GM19468 (cell line): ENCODE data around the gene KCNH4.
A peak's percentile ranks its signal among the peaks of the same experiment; 100 is the strongest.
"Not testable (repeated sequence)": the region's sequence is repeated elsewhere in the genome, so short reads cannot be mapped to it uniquely, and the experiment has no call there.

Experiments used
- ATAC-seq: cut with Tn5 transposase; IDR thresholded peaks from one replicate; pipeline ENCODE4 v1.9.1; 2021; ENCODE audit warnings: mild to moderate bottlenecking, moderate library complexity, moderate number of reproducible peaks; ENCODE audit not compliant: unreplicated experiment; ENCODE audit errors: extremely low read depth

Gene KCNH4

DNA sequence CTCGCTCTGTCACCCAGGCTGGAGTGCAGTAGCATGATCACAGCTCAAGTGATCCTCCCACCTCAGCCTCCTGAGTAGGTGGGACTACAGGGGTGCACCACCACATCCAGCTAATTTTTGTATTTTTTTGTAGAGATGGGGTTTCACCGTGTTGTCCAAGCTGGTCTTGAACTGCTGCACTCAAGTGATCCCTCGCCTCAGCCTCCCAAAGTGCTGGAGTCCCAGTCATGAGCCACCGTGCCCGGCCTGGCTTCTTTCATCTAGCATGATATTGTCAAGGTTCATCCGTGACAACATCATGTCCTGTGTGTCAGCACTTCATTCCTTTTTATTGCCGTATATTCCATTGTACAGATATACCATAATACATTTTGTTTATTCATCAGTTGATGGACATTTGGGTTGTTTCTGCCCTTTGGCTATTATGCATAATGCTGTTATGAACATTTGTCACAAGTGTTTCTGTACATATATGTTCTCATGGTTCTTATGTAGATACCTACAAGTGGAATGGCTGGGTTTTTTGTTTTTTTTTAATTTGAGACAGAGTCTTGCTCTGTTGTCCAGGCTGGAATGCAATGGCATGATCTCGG, 16.7 kb upstream of the KCNH4 start:
- ATAC-seq, result no peak

- ATAC-seq, result no peak
Measured at GRCh38 chr17:42193969-42194899, 13.3 kb upstream of the KCNH4 start, which contains the start of gene GHDC. Gene GHDC (minus strand): TSS chr17:42194494. CDS start chr17:42193581, 913 bp downstream.

DNA sequence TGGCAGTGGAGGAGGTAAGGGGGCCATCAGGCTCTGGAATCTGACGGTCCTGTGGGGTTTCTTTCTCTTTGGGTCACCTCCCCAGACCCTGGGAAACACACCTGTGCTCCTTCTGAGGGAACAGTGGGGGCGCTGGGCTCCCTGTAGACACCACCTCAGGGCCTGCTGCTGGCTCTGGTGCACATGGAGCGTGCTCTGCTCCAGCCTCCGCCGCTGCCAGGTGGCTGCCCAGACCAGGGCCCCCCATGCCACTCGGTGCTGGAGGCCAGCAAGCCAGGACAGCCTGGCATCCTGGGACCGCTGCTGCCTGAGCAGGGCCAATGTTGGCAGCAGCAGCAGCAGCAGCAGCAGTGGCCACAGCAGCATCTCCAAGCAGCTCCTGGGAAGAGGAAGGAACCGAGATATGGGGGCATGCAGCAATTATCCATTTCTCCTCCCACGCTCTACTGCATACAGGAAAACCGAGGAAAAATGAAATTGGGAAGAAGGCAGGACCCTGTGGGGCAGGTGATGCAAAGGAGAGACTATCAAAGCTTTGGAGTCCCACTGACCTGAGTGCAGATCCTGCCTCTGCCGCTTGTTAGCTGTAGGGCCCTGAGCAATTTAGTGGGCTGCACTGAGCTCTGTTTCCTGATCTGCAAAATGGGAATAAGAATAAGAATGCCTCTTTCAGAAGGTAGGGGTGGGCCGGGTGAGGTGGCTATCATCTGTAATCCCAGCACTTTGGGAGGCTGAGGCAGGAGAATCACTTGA, 12.4 kb upstream of the KCNH4 start:
- ATAC-seq, result no peak

DNA sequence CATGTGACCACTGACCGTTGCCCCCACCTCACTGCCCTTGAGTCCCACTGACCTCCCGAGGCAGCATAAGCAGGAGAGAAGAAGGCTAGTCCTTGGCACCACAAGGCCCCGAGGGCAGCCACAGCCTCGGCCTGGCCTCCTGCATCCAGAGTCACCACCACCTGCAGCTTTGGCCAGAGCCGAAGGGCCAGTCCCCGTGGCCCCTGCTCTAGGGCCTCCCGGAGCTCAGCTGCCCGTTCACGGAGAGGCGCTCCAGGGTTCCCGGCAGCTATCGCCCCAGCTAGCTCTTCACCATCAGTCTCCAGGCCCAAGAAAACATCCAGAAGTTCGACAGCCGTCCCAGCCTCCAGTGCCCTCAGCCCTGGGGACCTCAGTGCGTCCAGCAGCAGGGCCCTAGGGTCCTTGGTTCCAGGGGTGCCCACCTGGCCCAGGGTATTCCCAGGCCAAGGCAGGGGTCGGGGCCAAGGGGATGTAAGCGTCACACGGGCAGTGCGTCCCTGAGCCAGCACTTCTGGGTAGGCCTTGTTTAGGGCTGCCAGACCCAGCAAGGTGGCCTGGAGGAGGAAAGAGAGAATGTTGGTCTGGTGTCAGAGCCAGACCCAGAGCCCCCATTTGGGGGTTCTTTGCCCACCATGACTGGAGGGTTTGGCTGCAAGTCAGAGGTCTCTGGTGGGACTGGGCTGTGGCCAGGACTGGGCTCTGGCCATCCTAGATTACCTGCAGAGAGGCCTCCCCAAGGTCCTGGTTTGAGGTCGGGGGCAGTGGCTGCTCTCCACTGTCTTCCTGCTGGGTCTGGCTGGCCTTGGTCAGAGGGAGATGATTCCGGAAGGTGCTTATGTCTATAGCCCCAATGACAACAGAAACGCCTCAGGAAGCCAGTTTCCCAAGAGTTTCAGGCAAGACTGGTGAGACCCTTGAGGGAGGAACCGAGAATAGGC, 11.5 kb upstream of the KCNH4 start:
- no peak for ATAC-seq

DNA sequence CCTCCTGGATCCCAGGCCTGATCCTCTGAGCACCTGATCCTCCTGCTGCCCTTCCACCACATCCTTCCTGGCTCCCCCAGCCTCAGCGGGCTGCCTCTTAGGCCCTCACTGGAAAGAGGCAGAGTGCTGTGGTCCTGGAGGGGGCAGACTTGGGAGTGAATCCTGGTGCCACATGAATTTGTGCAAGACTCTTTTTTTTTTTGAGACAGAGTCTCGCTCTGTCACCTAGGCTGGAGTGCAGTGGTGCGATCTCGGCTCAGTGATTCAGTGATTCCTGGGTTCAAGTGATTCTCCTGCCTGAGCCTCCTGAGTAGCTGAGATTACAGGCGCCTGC, 10.3 kb upstream of the KCNH4 start:
- ATAC-seq, result no peak

GRCh38 chr17:42190491-42191274, 9.7 kb upstream of the KCNH4 start:
- no peak for ATAC-seq

DNA sequence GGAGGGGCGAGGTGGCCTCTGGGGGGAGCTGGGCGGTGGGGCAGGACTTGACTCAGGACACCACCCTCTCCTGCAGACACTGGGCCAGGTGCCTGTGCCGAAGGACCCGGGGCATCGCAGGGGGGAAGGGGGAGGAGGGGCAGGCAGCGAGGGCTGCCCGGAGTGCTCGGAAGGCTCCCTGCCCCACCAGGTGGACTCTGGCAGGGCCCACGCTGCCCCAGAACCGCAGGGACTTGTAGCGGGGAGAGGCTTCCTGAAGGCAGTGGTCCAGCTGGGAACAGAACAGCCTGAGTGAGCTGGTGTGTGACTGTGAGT, 8.7 kb upstream of the KCNH4 start:
- no peak for ATAC-seq

DNA sequence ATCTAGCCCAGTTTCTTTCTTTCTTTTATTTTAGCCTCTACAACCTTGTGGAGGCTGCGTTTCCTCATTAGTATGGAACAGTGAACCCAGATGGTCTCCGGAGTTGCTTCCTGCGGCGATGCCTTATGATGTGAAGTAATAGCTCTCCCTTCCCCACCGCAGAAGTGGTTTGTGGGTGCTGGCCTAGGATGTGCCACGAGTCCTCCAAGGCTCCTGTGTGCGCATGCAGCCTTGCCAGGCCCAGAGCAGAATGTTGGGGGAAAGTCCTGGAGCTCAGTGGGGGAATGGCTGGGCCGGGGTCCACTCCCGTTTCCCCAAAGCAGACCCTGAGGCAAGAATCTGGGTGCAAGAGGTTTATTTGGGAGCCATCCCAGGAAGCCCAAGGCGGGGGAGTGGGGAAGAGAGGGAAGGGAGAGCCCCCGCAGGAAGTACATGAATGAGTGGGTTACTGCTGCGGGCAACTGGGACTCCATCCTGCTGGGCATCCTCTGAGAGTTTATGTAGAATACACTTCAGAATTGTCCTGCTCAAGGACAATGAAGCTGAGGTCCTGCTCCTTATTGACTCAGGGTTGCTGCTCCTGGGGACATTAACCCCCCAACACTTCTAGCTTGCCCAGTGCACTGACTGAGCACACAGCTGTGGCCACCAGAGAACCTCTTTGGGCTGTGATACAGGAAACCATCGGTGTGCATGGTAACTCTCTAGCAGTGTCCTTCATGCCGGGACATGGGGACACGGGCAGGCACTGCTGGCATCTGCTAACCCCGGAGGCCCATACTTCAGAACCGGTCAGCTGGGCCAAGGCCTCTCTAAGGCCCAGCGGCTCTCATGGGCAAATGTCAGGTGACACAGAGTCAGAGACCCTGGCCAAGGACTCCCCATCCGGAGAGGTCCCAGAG, 8.1 kb upstream of the KCNH4 start:
- no peak for ATAC-seq

GRCh38 chr17:42187833-42188232, 6.9 kb upstream of the KCNH4 start:
- ATAC-seq, result no peak

DNA sequence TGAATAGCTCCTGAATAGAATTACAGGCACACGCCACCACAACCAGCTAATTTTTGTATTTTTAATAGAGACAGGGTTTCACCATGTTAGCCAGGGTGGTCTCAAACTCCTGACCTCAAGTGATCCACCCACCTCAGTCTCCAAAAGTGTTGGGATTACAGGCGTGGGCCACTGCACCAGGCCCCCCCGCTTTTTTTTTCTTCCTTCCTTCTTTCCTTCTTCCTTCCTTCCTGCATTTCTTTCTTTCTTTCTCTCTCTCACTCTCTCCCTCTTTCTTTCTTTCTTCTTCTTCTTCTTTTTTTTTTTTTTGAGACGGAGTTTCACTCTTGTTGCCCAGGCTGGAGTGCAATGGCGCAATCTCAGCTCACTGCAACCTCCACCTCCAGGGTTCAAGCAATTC, 5.2 kb upstream of the KCNH4 start:
- not testable (repeated sequence) for ATAC-seq

DNA sequence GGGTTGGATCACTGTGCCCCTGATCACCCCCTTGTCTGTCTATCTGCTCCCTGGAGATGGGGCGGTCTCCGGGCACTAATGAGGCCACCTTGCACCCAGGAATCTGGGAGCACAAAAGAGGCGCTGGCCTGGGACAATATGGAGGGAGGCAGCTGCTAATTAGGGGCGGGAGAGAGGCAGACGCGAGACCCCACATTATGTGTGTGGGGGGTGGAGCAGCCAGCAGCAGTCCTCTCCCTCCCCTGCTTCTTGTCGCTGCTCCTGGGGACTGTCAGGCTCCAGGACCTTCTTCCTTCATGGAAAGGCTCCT, 4.6 kb upstream of the KCNH4 start:
- no peak for ATAC-seq

DNA sequence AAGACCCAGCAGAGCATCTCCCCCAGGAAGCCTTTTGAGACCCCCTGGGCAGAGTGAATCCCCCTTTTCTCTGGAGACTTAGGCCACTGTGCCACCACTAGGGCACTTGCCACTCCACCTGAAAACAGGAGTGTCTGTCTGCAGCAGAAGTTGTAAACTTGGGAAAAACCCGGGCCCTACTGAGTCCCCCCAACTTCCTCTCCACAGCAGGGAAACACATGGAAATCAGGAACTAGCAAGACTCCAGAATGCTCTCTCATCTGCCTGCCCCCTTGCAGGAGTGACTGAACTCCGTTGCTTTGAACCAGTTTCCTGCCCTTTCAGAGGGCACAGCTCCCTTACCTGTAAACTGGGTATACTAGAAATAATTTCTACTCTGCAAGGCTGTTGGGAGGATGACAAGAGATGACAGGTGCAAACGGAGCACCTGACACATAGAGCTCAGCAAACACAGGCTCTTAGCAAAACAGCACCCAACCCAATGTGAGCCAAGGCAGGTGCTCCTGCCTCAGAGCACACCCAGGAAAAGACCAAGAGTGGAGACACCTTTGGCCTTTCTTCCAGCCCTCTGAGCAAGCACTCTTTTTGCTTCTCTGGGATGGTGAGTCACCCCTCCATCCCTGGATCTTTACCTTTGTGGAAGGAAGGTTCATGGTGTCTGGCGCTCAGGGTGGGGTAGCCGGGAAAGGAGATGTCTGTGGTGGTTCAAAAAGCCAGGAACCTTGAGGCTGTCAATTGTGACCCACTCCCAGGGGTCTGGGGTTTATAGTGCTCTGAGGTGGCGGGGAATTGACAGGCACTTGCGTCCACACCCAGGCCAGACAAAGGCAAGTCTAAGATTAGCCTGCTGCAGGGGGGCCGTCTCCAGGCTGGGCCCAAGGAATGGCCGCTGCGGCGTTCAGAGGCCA, 4.0 kb upstream of the KCNH4 start, which contains the start of gene HCRT:
TSS of gene HCRT (minus strand) at position 740 of the 908 bp plus-strand sequence. CDS start at position 653, 87 bp downstream.
- no peak for ATAC-seq

DNA sequence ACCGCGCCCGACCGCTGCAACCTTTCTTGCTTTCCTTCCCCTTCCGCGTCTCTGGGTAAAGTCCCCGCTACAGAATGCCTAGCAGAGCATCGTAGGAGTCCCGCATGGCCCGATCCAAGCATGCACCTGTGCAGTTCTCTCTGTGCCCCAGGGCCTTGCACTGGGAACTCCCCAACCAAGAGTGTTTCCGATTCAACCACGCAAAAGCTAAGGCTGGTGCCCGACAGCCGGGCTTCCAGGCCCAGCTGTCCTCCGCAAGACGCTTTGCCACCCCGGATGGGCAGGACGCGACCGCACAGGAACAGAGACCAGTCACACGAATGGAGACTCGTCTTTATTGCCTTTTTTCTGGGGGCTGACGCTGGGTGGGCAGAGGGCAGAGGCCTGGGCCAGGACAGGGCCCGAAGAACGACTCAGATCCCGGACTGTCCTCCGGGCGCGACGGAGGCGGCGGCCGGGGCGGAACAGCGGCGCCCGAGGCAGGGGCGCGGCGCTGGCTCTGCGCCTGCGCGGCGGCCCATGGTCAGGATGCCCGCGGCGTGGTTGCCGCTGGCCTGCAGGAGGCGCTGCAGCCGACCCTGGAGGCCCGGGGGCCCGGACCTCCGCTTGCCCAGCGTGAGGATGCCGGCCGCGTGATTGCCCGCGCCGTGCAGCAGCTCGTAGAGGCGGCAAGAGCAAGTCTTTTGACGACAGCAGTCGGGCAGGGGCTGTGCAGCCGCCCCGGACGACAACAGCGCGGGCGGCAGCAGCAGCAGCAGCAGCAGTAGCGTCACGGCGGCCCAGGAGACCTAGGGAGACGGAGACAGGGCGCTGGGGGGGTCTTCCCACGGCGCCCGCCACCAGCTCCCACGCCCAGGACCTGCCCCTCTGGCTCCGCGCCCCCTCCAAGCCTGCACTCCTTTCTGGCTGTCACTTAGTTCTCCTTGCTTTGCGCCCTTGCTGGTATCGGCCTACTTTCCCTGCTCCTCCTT, 3.1 kb upstream of the KCNH4 start:
- ATAC-seq, result peak; percentile 49

DNA sequence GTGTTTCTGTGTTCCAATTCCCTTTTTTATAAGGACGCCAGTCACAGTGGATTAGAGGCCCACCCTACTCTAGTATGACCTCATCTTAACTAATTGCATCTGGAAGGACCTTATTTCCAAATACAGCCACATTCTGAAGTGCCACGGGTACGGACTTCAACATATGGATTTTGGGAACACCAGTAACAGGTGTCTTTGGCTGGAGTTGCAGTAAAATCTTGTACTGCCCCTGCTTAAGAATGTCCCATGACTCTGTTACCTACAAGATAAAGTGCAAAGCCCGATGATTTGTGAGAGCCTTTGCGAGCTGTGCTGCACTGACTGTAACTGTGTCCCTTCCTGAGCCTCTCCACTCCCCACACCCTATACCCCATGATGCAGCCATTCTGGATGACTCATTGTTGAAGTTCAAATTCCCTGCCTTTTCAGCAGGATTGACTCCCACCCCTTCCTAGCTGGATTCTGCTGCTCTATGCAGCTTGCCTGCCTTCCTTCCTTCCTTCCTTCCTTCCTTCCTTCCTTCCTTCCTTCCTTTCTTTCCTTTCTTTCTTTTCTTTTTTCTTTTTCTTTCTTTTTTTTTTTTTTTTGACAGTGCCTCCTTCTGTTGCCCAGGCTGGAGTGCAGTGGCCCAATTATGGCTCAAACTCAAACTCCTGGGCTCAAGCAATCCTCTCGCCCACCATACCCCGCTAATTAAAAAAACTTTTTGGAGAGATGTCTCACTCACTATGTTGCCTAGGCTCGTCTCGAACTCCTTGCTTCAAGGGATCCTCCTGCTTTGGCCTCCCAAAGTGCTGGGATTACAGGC, 2.2 kb upstream of the KCNH4 start:
- no peak for ATAC-seq

- no peak for ATAC-seq
Measured at GRCh38 chr17:42181851-42182207, 887 bp upstream of the KCNH4 start.
